HG03108 (cell line): ENCODE data around the gene PDCL3.
A peak's percentile ranks its signal among the peaks of the same experiment; 100 is the strongest.

Experiments used
- ATAC-seq: cut with Tn5 transposase; IDR thresholded peaks from one replicate; pipeline ENCODE4 v1.9.1; 2021; ENCODE audit warnings: moderate library complexity; ENCODE audit not compliant: unreplicated experiment

Gene PDCL3

GRCh38 chr2:100562613-100563406 is at the start of gene PDCL3:
Gene PDCL3, plus strand, starts transcription at chr2:100562993. Its CDS starts 75 bp downstream, at chr2:100563068.
- peak; percentile 98 for ATAC-seq

GRCh38 chr2:100513650-100514049 is 49.1 kb upstream of the PDCL3 start:
- ATAC-seq = no peak

- no peak for ATAC-seq
Observed at GRCh38 chr2:100517556-100517955, 45.2 kb upstream of the PDCL3 start.

- ATAC-seq = no peak
Observed at GRCh38 chr2:100518801-100519200, 44.0 kb upstream of the PDCL3 start.

- ATAC-seq = no peak
Observed at GRCh38 chr2:100520224-100520623, 42.6 kb upstream of the PDCL3 start.

GRCh38 chr2:100522430-100522829 is 40.4 kb upstream of the PDCL3 start:
- no peak for ATAC-seq

- no peak for ATAC-seq
Observed at GRCh38 chr2:100524331-100524730, 38.5 kb upstream of the PDCL3 start.

- ATAC-seq = no peak
Observed at GRCh38 chr2:100526868-100527267, 35.9 kb upstream of the PDCL3 start.

- ATAC-seq = no peak
Observed at GRCh38 chr2:100527440-100528015, 35.3 kb upstream of the PDCL3 start.

GRCh38 chr2:100529176-100529575 is 33.6 kb upstream of the PDCL3 start:
- ATAC-seq = no peak

- no peak for ATAC-seq
Observed at GRCh38 chr2:100529900-100530299, 32.9 kb upstream of the PDCL3 start.

GRCh38 chr2:100535855-100536254 is 26.9 kb upstream of the PDCL3 start:
- ATAC-seq = no peak

GRCh38 chr2:100537918-100538317 is 24.9 kb upstream of the PDCL3 start:
- no peak for ATAC-seq

GRCh38 chr2:100539221-100539620 is 23.6 kb upstream of the PDCL3 start:
- ATAC-seq = no peak

GRCh38 chr2:100541404-100541803 is 21.4 kb upstream of the PDCL3 start:
- no peak for ATAC-seq

- no peak for ATAC-seq
Observed at GRCh38 chr2:100542418-100542817, 20.4 kb upstream of the PDCL3 start.

GRCh38 chr2:100544911-100545596 is 17.7 kb upstream of the PDCL3 start:
- ATAC-seq = no peak

- ATAC-seq = no peak
Observed at GRCh38 chr2:100546469-100546868, 16.3 kb upstream of the PDCL3 start.

- ATAC-seq = no peak
Observed at GRCh38 chr2:100548771-100549170, 14.0 kb upstream of the PDCL3 start.

- ATAC-seq = no peak
Observed at GRCh38 chr2:100551303-100551702, 11.5 kb upstream of the PDCL3 start.

- ATAC-seq = no peak
Observed at GRCh38 chr2:100554798-100555407, 7.9 kb upstream of the PDCL3 start.

- ATAC-seq = no peak
Observed at GRCh38 chr2:100556746-100557145, 6.0 kb upstream of the PDCL3 start.
